Measurements from ENCODE around the gene CXXC4.

CXXC4 gene

GRCh38 chr4:104494822-104495559 lies at the start of gene CXXC4:
CXXC4 (minus strand) TSS chr4:104494894; CDS start chr4:104491802, 3,092 bp downstream.
- peak; percentile 36 to 58 for DNase-seq

- no peak for DNase-seq
Measured at GRCh38 chr4:104533156-104533555, 38.5 kb upstream of the CXXC4 start.

GRCh38 chr4:104532677-104533076 lies 38.0 kb upstream of the CXXC4 start:
- no peak for DNase-seq

- no peak for DNase-seq
Measured at GRCh38 chr4:104531390-104531789, 36.7 kb upstream of the CXXC4 start.

GRCh38 chr4:104530426-104530825 lies 35.7 kb upstream of the CXXC4 start:
- no peak for DNase-seq

GRCh38 chr4:104524591-104524990 lies 29.9 kb upstream of the CXXC4 start:
- DNase-seq: no peak

- DNase-seq: no peak
Measured at GRCh38 chr4:104524026-104524425, 29.3 kb upstream of the CXXC4 start.

GRCh38 chr4:104519588-104519987 lies 24.9 kb upstream of the CXXC4 start:
- no peak for DNase-seq

GRCh38 chr4:104516884-104517283 lies 22.2 kb upstream of the CXXC4 start:
- no peak for DNase-seq

GRCh38 chr4:104508224-104508623 lies 13.5 kb upstream of the CXXC4 start:
- DNase-seq: no peak

- no peak for DNase-seq
Measured at GRCh38 chr4:104507112-104507511, 12.4 kb upstream of the CXXC4 start.

GRCh38 chr4:104504536-104504935 lies 9.8 kb upstream of the CXXC4 start:
- DNase-seq: no peak

GRCh38 chr4:104502471-104502870 lies 7.8 kb upstream of the CXXC4 start:
- no peak for DNase-seq

- DNase-seq: no peak
Measured at GRCh38 chr4:104501290-104501689, 6.6 kb upstream of the CXXC4 start.

- no peak for DNase-seq
Measured at GRCh38 chr4:104500442-104500841, 5.7 kb upstream of the CXXC4 start.

GRCh38 chr4:104494185-104494584 lies 509 bp downstream of the CXXC4 start:
- DNase-seq: no peak

- no peak for DNase-seq
Measured at GRCh38 chr4:104493081-104493831, 1.4 kb downstream of the CXXC4 start.

GRCh38 chr4:104492183-104492771 lies 2.4 kb downstream of the CXXC4 start:
- DNase-seq: no peak

GRCh38 chr4:104491481-104492182 lies 3.1 kb downstream of the CXXC4 start:
- DNase-seq: peak; percentile 11 to 52

- DNase-seq: peak; percentile 9 to 59
Measured at GRCh38 chr4:104490770-104491480, 3.8 kb downstream of the CXXC4 start.

- DNase-seq: peak in 1 of 2 donors; percentile 3
Measured at GRCh38 chr4:104490096-104490769, 4.5 kb downstream of the CXXC4 start.

GRCh38 chr4:104489731-104490095 lies 5.0 kb downstream of the CXXC4 start:
- no peak for DNase-seq
